Endometrial microvascular endothelial cells (primary cell): ENCODE measurements around the gene DHCR7. TPM values are rescaled to one million over a fixed set of nuclear protein-coding genes. Genes with fewer than 3 reads are reported as not detected.

Source experiments
- in situ Hi-C: cut with HindIII; loops from 2 replicates; pipeline ENCODE4 v1.10.0; 2017; ENCODE audit warnings: low sequenced_read_pairs, low pct_unique_long_range_greater_than_20kb; ENCODE audit errors: inconsistent ontology term
- total RNA-seq: library from RNA; depleted of rRNA; stranded (reverse); fragments of >200 nt; gene quantifications from one replicate; pipeline ENCODE4 v1.2.3, GENCODE V29; 2015; ENCODE audit errors: inconsistent ontology term

The DHCR7 gene
- total RNA-seq, 1 donor from 2014 or later, result 43.2 TPM

GRCh38 chr11:71395774-71396173, 52.4 kb downstream of the DHCR7 start:
- in situ Hi-C loops, result no loop called here

DNA sequence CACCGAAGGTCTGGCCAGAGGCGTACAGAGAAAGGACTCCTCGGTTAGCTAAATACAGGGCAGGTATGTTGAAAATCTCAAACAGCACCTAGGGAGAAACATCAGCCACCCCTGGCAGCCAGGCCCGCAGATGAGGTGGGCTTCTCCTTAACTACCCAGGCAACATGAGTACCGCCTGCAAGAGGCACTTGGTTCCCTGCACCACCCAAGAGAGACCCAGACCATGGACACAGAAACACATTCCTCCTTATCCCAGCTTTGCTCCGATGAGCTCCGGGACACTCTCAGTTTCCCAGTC, 53.0 kb downstream of the DHCR7 start:
- in situ Hi-C loops, result no loop called here

- in situ Hi-C loops, result no loop called here
Measured at GRCh38 chr11:71393283-71393682, 54.9 kb downstream of the DHCR7 start.

GRCh38 chr11:71391796-71392195, 56.4 kb downstream of the DHCR7 start:
- in situ Hi-C loops, result no loop called here

DNA sequence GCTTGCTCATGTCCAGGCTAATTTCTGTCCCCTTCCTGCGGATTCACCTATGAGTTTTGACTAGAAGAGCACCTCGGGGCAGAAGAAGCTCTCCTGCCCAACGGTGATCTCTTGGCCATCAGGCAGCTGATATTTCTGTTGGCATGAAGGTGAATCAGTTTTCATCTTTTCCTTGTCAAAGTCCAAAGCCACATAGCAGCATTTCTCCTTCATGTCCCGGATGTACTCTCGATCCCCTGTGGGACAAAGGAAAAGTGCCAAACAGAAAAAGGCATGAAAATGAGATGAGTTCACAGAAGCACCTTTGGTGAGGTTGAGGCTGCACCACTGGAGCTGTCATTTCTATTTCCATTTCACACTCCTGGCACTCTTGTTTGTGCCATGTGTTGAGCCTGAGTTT, 56.8 kb downstream of the DHCR7 start:
- in situ Hi-C loops, result no loop called here

GRCh38 chr11:71388637-71389235, 59.5 kb downstream of the DHCR7 start:
- in situ Hi-C loops, result no loop called here

- in situ Hi-C loops, result no loop called here
Measured at GRCh38 chr11:71387784-71388636, 60.2 kb downstream of the DHCR7 start.

GRCh38 chr11:71387200-71387599, 61.0 kb downstream of the DHCR7 start:
- in situ Hi-C loops, result no loop called here

GRCh38 chr11:71386202-71386601, 62.0 kb downstream of the DHCR7 start:
- in situ Hi-C loops, result no loop called here

DNA sequence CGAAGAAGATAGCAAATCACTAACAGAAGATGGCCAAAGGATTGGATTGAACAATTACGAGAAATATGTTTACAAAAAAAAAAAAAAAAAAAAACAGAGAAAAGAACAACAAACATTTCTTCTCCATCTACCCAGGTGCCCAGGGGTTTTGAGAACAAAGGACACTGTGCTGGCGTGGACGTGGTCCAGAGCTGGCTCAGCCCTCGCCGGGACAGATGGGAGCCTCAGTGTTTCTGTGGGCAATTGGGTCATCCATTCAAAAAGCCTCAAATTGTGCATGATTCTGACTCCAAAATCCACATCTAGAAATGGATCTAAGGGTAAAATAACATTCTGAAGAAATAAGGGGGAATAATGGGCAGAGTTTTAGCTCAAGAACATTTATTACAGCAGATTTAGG, 63.1 kb downstream of the DHCR7 start:
- in situ Hi-C loops, result no loop called here

DNA sequence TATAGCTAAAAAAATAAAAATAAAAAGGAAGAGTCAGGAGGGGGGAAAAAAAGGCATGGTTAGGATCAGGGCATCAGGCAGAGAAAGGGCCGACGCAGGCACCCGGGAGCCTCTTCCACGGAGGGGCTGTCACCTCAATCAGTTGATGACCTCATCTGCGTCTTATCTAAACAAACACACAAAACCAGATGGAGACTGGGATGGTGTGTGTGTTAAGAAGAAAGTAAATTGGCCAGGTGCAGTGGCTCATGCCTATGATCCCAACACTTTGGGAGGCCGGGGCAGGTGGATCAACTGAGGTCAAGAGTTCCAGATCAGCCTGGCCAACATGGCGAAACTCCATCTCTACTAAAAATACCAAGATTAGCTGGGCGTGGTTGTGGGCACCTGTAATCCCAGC, 63.6 kb downstream of the DHCR7 start:
- in situ Hi-C loops, result no loop called here

Other genes starting within 250 kb of the DHCR7 start
- gene SHANK2, start 195.8 kb downstream of the DHCR7 start, total RNA-seq, result not detected
- 81.0 TPM for gene NADSYN1, start 4.8 kb upstream of the DHCR7 start, total RNA-seq
- gene KRTAP5-7, start 78.9 kb upstream of the DHCR7 start, total RNA-seq, result not detected
- not detected for gene KRTAP5-8, start 89.6 kb upstream of the DHCR7 start, total RNA-seq
- not detected for gene KRTAP5-9, start 100.0 kb upstream of the DHCR7 start, total RNA-seq
- gene KRTAP5-10, start 117.2 kb upstream of the DHCR7 start, total RNA-seq, result not detected
- gene KRTAP5-11, start 134.5 kb upstream of the DHCR7 start, total RNA-seq, result not detected